Caki2 (cell line): Measurements from ENCODE around the gene INPP4A. TPM values are rescaled to one million over a fixed set of nuclear protein-coding genes. Genes with fewer than 3 reads are reported as not detected.
"Not testable (repeated sequence)": the region's sequence is repeated elsewhere in the genome, so short reads cannot be mapped to it uniquely, and the experiment has no call there.

ENCODE experiments used
- DNase-seq: peaks from one replicate; pipeline ENCODE4 v3.0.0-alpha.2; 2015; ENCODE audit warnings: low read depth
- in situ Hi-C: cut with HindIII; loops from 2 replicates; pipeline ENCODE4 v1.10.0; 2016; ENCODE audit warnings: low sequenced_read_pairs, low pct_unique_long_range_greater_than_20kb, mixed read lengths
- total RNA-seq: library from RNA; depleted of rRNA; stranded (reverse); fragments of >200 nt; shearing (Covaris generic); gene quantifications from 2 replicates; pipeline ENCODE4 v1.2.3, GENCODE V29; 2014; ENCODE audit warnings: low replicate concordance

Gene INPP4A
- total RNA-seq, 1 experiment from 2014 or later: 19.0 TPM

- in situ Hi-C loops: no loop called here
- DNase-seq: no peak
These were observed 11.2 kb upstream of the INPP4A start for GRCh38 chr2:98433363-98433964.

GRCh38 chr2:98434492-98434891, 10.2 kb upstream of the INPP4A start:
- in situ Hi-C loops: no loop called here

GRCh38 chr2:98435670-98436069, 9.0 kb upstream of the INPP4A start:
- DNase-seq: peak; percentile 50
- in situ Hi-C loops: not testable (repeated sequence)

More at GRCh38 chr2:98434492-98434891, 10.2 kb upstream of the INPP4A start:
- no peak for DNase-seq

GRCh38 chr2:98436734-98437133, 7.9 kb upstream of the INPP4A start:
- in situ Hi-C loops: no loop called here
- no peak for DNase-seq

GRCh38 chr2:98438190-98439133, 6.2 kb upstream of the INPP4A start:
- in situ Hi-C loops: no loop called here
- DNase-seq: no peak

- no peak for DNase-seq
- in situ Hi-C loops: no loop called here
These were observed 2.8 kb upstream of the INPP4A start for GRCh38 chr2:98441706-98442450.

GRCh38 chr2:98442488-98442887, 2.2 kb upstream of the INPP4A start:
- in situ Hi-C loops: no loop called here
- no peak for DNase-seq

- peak; percentile 13 for DNase-seq
These were observed 572 bp downstream of the INPP4A start for GRCh38 chr2:98445177-98445682.

GRCh38 chr2:98445683-98446581, 1.3 kb downstream of the INPP4A start:
- in situ Hi-C loops: no loop called here
- DNase-seq: no peak

More at GRCh38 chr2:98445177-98445682, 572 bp downstream of the INPP4A start:
- in situ Hi-C loops: no loop called here

GRCh38 chr2:98446850-98447249, 2.2 kb downstream of the INPP4A start:
- in situ Hi-C loops: no loop called here
- no peak for DNase-seq

GRCh38 chr2:98448441-98449145, 3.9 kb downstream of the INPP4A start:
- DNase-seq: no peak
- in situ Hi-C loops: no loop called here

GRCh38 chr2:98452396-98453027, 7.9 kb downstream of the INPP4A start:
- in situ Hi-C loops: no loop called here
- no peak for DNase-seq

GRCh38 chr2:98453083-98453482, 8.4 kb downstream of the INPP4A start:
- no peak for DNase-seq
- in situ Hi-C loops: no loop called here

- in situ Hi-C loops: no loop called here
- no peak for DNase-seq
These were observed 8.9 kb downstream of the INPP4A start for GRCh38 chr2:98453531-98453930.

GRCh38 chr2:98454073-98454472, 9.4 kb downstream of the INPP4A start:
- no peak for DNase-seq
- in situ Hi-C loops: no loop called here

- in situ Hi-C loops: no loop called here
- peak; percentile 39 for DNase-seq
These were observed 10.0 kb downstream of the INPP4A start for GRCh38 chr2:98454500-98455235.
